HepG2 (cell line): Measurements from ENCODE around the gene TM4SF5. TPM values are rescaled to one million over a fixed set of nuclear protein-coding genes. Genes with fewer than 3 reads are reported as not detected.

Source experiments
- ATAC-seq: fragments of 200-7000 bp; cut with Tn5 transposase; 3 replicates; pipeline ENCODE4 v1.9.1; 2020; ENCODE audit warnings: mild to moderate bottlenecking, moderate library complexity
- BruUV-seq: library from RNA; stranded (reverse); fragments of 400-500 nt; replicated peaks from 2 replicates; lab custom pipeline; 2021; lab: Mats Ljungman, UMichigan
- CTCF ChIA-PET: fragments of 300-600 bp; formaldehyde crosslinking; extraction: SDS; loops from one replicate; lab custom pipeline; 2021; ENCODE audit warnings: low total read pairs, inconsistent platforms, low intra/inter-chr PET ratio; lab: Yijun Ruan, JAX
- POLR2A ChIA-PET: fragments of 350-600 bp; sonication (Branson Sonifier 250); formaldehyde crosslinking; loops from one replicate; lab custom pipeline; 2020; ENCODE audit warnings: antibody characterized with exemption, inconsistent platforms; lab: Yijun Ruan, JAX
- DNase-seq: peaks from one replicate; pipeline ENCODE4 v3.0.0-alpha.2; 2015; ENCODE audit warnings: low spot score
- FAIRE-seq: peaks from 3 replicates; lab custom pipeline; 2011; peaks lifted over from hg19 to GRCh38; lab: Jason Lieb, UNC
- H2AFZ ChIP-seq: one replicate; pipeline ENCODE4 v1.6.1; 2011; ENCODE audit warnings: low read length, inconsistent platforms
- H3K27ac ChIP-seq: fragments of 300-600 bp; 3 replicates; pipeline ENCODE4 v1.8.0; 2011; ENCODE audit warnings: mixed run types, mild to moderate bottlenecking, mixed read lengths, low read length, inconsistent platforms; ENCODE audit not compliant: insufficient read depth; ENCODE audit errors: extremely low read length
- H3K27me3 ChIP-seq, 2 experiments: fragments of 200-600 bp in 1 of 2; 2 replicates in 1 of 2; 3 replicates in 1 of 2; pipeline versions ENCODE4 v1.6.0 to v1.8.0; 2011; ENCODE audit warnings: low read length in 2 of 2, mild to moderate bottlenecking in 2 of 2, moderate library complexity in 2 of 2, inconsistent platforms in 1 of 2; ENCODE audit not compliant: insufficient read depth in 2 of 2, control insufficient read depth in 1 of 2
- H3K36me3 ChIP-seq, 2 experiments: fragments of 200-600 bp in 1 of 2; replicated peaks in 1 of 2; 2 replicates in 1 of 2; 3 replicates in 1 of 2; pipeline versions ENCODE4 v1.5.1 to v1.8.0; 2011; ENCODE audit warnings: low read length in 2 of 2, inconsistent platforms in 1 of 2; ENCODE audit not compliant: insufficient read depth in 2 of 2, control insufficient read depth in 1 of 2
- H3K4me1 ChIP-seq: 2 replicates; pipeline ENCODE4 v1.5.1; 2012; ENCODE audit warnings: low read length, inconsistent platforms; ENCODE audit not compliant: insufficient read depth
- H3K4me2 ChIP-seq: 2 replicates; pipeline ENCODE4 v1.6.0; 2011; ENCODE audit warnings: low read depth, low read length, inconsistent platforms
- H3K4me3 ChIP-seq, 3 experiments: fragments of 200-600 bp in 1 of 3; sonication (generic), shearing (Covaris generic) in 1 of 3; replicated peaks in 1 of 3; 2 replicates each; pipeline ENCODE4 v1.5.1; 2011 to 2016; ENCODE audit warnings: low read length in 3 of 3, inconsistent platforms in 2 of 3, low read depth in 2 of 3, mild to moderate bottlenecking in 2 of 3, control low read depth in 1 of 3, mixed read lengths in 1 of 3; ENCODE audit not compliant: insufficient read depth in 1 of 3
- H3K79me2 ChIP-seq: one replicate; pipeline ENCODE4 v1.6.1; 2011; ENCODE audit warnings: low read length, inconsistent platforms; ENCODE audit not compliant: insufficient read depth
- H3K9ac ChIP-seq: 2 replicates; pipeline ENCODE4 v1.6.0; 2011; ENCODE audit warnings: mild to moderate bottlenecking, low read depth, low read length, inconsistent platforms; ENCODE audit not compliant: insufficient read depth
- H3K9me3 ChIP-seq: 2 replicates; pipeline ENCODE4 v1.5.1; 2012; ENCODE audit warnings: mild to moderate bottlenecking, low read length
- H4K20me1 ChIP-seq: 2 replicates; pipeline ENCODE4 v1.6.0; 2011; ENCODE audit warnings: inconsistent platforms, mild to moderate bottlenecking, low read length, moderate library complexity; ENCODE audit not compliant: insufficient read depth
- CREM ChIP-seq, 2 experiments: sonication (generic) in 1 of 2; formaldehyde crosslinking in 1 of 2; IDR thresholded peaks; 2 replicates each; pipeline versions ENCODE4 v1.4.0 to v1.6.1; 2016 to 2020; ENCODE audit warnings: antibody characterized with exemption in 1 of 2, mild to moderate bottlenecking in 1 of 2, missing genetic modification reagents in 1 of 2
- DR1 ChIP-seq: sonication (generic); formaldehyde crosslinking; IDR thresholded peaks from 2 replicates; pipeline ENCODE4 v1.8.0; 2021; ENCODE audit warnings: mild to moderate bottlenecking, missing genetic modification reagents, inconsistent platforms
- FOSL2 ChIP-seq: sonication (generic); formaldehyde crosslinking; IDR thresholded peaks from 2 replicates; pipeline ENCODE4 v1.4.0; 2020; ENCODE audit warnings: missing genetic modification reagents
- GATAD2A ChIP-seq: IDR thresholded peaks from 2 replicates; pipeline ENCODE4 v1.6.1; 2016
- HMG20A ChIP-seq: IDR thresholded peaks from 2 replicates; pipeline ENCODE4 v1.6.1; 2016; ENCODE audit warnings: borderline replicate concordance
- KDM6A ChIP-seq: IDR thresholded peaks from 2 replicates; pipeline ENCODE4 v1.6.1; 2016; ENCODE audit warnings: low read depth
- NCOR1 ChIP-seq: fragments of 200-600 bp; sonication (generic); IDR thresholded peaks from 2 replicates; pipeline ENCODE4 v1.7.0; 2017; ENCODE audit warnings: antibody characterized with exemption, low read length, borderline replicate concordance
- PTBP1 ChIP-seq: fragments of 200-400 bp; formaldehyde crosslinking; IDR thresholded peaks from 2 replicates; pipeline ENCODE4 v1.6.1; 2018; ENCODE audit warnings: low read length, low read depth; ENCODE audit not compliant: poor library complexity, severe bottlenecking
- RBM39 ChIP-seq: fragments of 200-400 bp; formaldehyde crosslinking; IDR thresholded peaks from one replicate; pipeline ENCODE4 v1.6.1; 2018; ENCODE audit warnings: antibody characterized with exemption, mild to moderate bottlenecking, low read depth, low read length; ENCODE audit not compliant: poor library complexity, severe bottlenecking
- SRY ChIP-seq: sonication (generic); formaldehyde crosslinking; IDR thresholded peaks from 2 replicates; pipeline ENCODE4 v1.8.0; 2022; ENCODE audit warnings: mild to moderate bottlenecking, missing genetic modification reagents
- THAP11 ChIP-seq: IDR thresholded peaks from 2 replicates; pipeline ENCODE4 v1.6.1; 2016; ENCODE audit warnings: missing biosample characterization, missing genetic modification reagents
- ZNF230 ChIP-seq: sonication (generic); formaldehyde crosslinking; IDR thresholded peaks from 2 replicates; pipeline ENCODE4 v1.4.0; 2020; ENCODE audit warnings: mild to moderate bottlenecking, missing genetic modification reagents
- ZNF337 ChIP-seq: sonication (generic); formaldehyde crosslinking; IDR thresholded peaks from 2 replicates; pipeline ENCODE4 v1.5.1; 2020; ENCODE audit warnings: missing genetic modification reagents, low read depth, mild to moderate bottlenecking, borderline replicate concordance
- WGBS: methylation state at CpG from one replicate; pipeline ENCODE4 v1.1.6; 2017; ENCODE audit warnings: low lambda C conversion rate; 5-methylcytosine and 5-hydroxymethylcytosine counted together
- in situ Hi-C: cut with HindIII; loops from 2 replicates; pipeline ENCODE4 v1.10.0; 2017; ENCODE audit warnings: low pct_unique_long_range_greater_than_20kb; ENCODE audit not compliant: extremely low pct_ligation_motif_present
- intact Hi-C: fragments of 100-400 bp; cut with micrococcal nuclease; formaldehyde crosslinking; loops from one replicate; pipeline ENCODE4 v1.10.0; 2022; ENCODE audit not compliant: unreplicated experiment
- polyA plus RNA-seq, 8 experiments: library from polyadenylated mRNA; depleted of rRNA in 3 of 8; stranded (reverse) in 7 of 8; unstranded in 1 of 8; fragments of >200 nt; fragmentation: Illumina TruSeq in 4 of 8; extraction: Trizol in 4 of 8; gene quantifications; 2 replicates each; pipeline versions ENCODE4 v1.2.1 to v1.2.3, GENCODE V29; 2011 to 2016; ENCODE audit warnings: low read depth in 4 of 8, missing spikeins in 1 of 8, mixed read lengths in 1 of 8; ENCODE audit not compliant: insufficient read depth in 1 of 8
- total RNA-seq, 5 experiments: library from RNA; depleted of rRNA; stranded (reverse); fragments of >200 nt; fragmentation: Illumina TruSeq; extraction: Trizol; gene quantifications; 2 replicates each; pipeline ENCODE4 v1.2.3, GENCODE V29; 2016; ENCODE audit warnings: low read depth in 1 of 5
- TF ChIP-seq, protein P1 (sequence below): sonication (generic); formaldehyde crosslinking; IDR thresholded peaks from 2 replicates; pipeline ENCODE4 v1.4.0; 2020; ENCODE audit warnings: mild to moderate bottlenecking, missing genetic modification reagents
- TF ChIP-seq, protein P2 (sequence below): sonication (generic); formaldehyde crosslinking; IDR thresholded peaks from 2 replicates; pipeline ENCODE4 v1.4.0; 2020; ENCODE audit warnings: mild to moderate bottlenecking, missing genetic modification reagents
- TF ChIP-seq, protein P3 (sequence below): sonication (generic); formaldehyde crosslinking; IDR thresholded peaks from 2 replicates; pipeline ENCODE4 v1.8.0; 2022; ENCODE audit warnings: mild to moderate bottlenecking, missing genetic modification reagents, moderate library complexity

The TM4SF5 gene
- total and polyA plus RNA-seq, 2 of the 13 experiments (the other 11 are each of a cell fraction or from before 2014, with no cell fraction given) = 30.1 to 126 TPM

DNA sequence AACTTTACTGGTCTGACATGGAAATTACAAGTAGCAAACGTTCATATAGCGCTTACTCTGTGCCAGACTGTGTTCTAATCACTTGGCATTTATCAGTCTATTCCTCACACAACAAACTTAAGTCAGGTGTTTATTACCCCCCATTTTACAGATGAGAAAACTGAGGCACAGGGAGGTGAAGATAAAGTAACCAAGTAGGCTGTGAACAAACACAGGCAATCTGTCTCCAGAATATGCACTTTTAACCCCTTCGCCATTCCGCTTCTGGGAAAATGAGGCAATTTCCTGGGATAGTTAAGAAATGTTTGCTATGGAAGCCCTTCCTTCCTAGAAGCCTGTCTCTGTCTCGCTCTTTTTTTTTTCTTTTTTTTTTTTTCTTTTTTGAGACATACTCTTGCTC, 19.8 kb upstream of the TM4SF5 start (continued):
- TF ChIP-seq SRY (CRISPR knock-in tag) = no peak
- peak; percentile 70 for TF ChIP-seq GATAD2A (CRISPR knock-in tag)
- TF ChIP-seq PTBP1 = no peak
- TF ChIP-seq, protein P1, sequence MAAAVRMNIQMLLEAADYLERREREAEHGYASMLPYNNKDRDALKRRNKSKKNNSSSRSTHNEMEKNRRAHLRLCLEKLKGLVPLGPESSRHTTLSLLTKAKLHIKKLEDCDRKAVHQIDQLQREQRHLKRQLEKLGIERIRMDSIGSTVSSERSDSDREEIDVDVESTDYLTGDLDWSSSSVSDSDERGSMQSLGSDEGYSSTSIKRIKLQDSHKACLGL (CRISPR knock-in tag) = no peak
- TF ChIP-seq CREM (IDR thresholded peaks at IDR 0.05) = peak; percentile 40; the same call in 1 of the 2 replicates
- no peak for TF ChIP-seq CREM (CRISPR knock-in tag; IDR thresholded peaks at IDR 0.05)
- peak; percentile 36; the same call in 1 of the 2 replicates for TF ChIP-seq HMG20A
- TF ChIP-seq NCOR1 = no peak; the same call in 1 of the 2 replicates
- TF ChIP-seq KDM6A (CRISPR knock-in tag) = no peak
- no peak for TF ChIP-seq RBM39
- TF ChIP-seq, protein P2, sequence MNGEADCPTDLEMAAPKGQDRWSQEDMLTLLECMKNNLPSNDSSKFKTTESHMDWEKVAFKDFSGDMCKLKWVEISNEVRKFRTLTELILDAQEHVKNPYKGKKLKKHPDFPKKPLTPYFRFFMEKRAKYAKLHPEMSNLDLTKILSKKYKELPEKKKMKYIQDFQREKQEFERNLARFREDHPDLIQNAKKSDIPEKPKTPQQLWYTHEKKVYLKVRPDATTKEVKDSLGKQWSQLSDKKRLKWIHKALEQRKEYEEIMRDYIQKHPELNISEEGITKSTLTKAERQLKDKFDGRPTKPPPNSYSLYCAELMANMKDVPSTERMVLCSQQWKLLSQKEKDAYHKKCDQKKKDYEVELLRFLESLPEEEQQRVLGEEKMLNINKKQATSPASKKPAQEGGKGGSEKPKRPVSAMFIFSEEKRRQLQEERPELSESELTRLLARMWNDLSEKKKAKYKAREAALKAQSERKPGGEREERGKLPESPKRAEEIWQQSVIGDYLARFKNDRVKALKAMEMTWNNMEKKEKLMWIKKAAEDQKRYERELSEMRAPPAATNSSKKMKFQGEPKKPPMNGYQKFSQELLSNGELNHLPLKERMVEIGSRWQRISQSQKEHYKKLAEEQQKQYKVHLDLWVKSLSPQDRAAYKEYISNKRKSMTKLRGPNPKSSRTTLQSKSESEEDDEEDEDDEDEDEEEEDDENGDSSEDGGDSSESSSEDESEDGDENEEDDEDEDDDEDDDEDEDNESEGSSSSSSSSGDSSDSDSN = no peak
- TF ChIP-seq ZNF337 = no peak

DNA sequence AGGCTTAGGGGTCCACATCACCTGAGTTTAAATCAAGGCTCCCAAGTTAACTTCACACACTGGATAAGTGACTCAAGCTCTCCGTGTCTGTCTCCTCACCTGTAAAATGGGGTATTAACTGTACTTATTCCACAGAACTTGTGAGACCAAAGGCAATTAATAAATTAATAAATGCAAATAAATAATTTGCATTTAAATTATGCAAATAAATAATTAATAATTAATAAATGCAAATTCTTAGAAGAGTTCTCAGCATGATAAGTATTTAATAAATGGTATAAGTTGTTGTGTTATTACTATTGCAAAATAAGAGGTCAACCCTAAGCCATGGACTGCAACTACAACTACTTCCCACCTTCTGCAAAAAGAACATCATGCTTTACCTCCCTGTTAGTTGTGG, 18.3 kb upstream of the TM4SF5 start:
- in situ Hi-C loops = no loop called here

More for the DNA sequence above, 18.3 kb upstream of the TM4SF5 start:
- no peaks in the 10 kb centered on the region for H4K20me1 ChIP-seq
- no peak overlapping the region for H3K27ac ChIP-seq
- no TSS peak for BruUV-seq
- intact Hi-C loops = no loop called here
- 92% methylated on average over 1 of the region's 1 CpG for WGBS
- no peak overlapping the region for H3K9ac ChIP-seq
- H3K27me3 ChIP-seq = no peaks in the 10 kb centered on the region
- H2AFZ ChIP-seq = no peak overlapping the region
- no peak for TF ChIP-seq ZNF230 (CRISPR knock-in tag)
- TF ChIP-seq DR1 = no peak
- TF ChIP-seq, protein P3, sequence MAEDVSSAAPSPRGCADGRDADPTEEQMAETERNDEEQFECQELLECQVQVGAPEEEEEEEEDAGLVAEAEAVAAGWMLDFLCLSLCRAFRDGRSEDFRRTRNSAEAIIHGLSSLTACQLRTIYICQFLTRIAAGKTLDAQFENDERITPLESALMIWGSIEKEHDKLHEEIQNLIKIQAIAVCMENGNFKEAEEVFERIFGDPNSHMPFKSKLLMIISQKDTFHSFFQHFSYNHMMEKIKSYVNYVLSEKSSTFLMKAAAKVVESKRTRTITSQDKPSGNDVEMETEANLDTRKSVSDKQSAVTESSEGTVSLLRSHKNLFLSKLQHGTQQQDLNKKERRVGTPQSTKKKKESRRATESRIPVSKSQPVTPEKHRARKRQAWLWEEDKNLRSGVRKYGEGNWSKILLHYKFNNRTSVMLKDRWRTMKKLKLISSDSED = no peak
- TF ChIP-seq THAP11 = no peak
- TF ChIP-seq FOSL2 = no peak
- DNase-seq = no peak
- ChIA-PET CTCF (no interaction called here), POLR2A (interaction anchor here (1.2 to 2.5 kb wide), 2 partner anchors 32 to 37 kb away, joined by 3 to 8 read pairs; no protein-coding TSS in a partner anchor)
- peaks cover 56% of the 10 kb centered on the region for H3K4me1 ChIP-seq
- H3K4me3 ChIP-seq = no peak overlapping the region
- no peak overlapping the region for H3K4me2 ChIP-seq
- FAIRE-seq = no peak
- H3K36me3 ChIP-seq = no peaks in the 10 kb centered on the region
- no peaks in the 10 kb centered on the region for H3K9me3 ChIP-seq
- H3K79me2 ChIP-seq = no peaks in the 10 kb centered on the region
- ATAC-seq = no peak
